Activated CD4-positive, alpha-beta T cell treated with anti-CD3 and anti-CD28 coated beads, Interleukin-2, amount 50 U/mL, for 4 hours (primary cell): ENCODE results near the gene RNU6-1.

Experiments
- DNase-seq, 2 experiments: peaks; one replicate each; pipeline ENCODE4 v3.0.0-alpha.2; 2020

The RNU6-1 gene

GRCh38 chr15:67820122-67820991, 19.5 kb downstream of the RNU6-1 start:
- DNase-seq, result no peak

- no peak for DNase-seq
These were observed 20.2 kb downstream of the RNU6-1 start for GRCh38 chr15:67819636-67820035.

- DNase-seq, result no peak
These were observed 21.4 kb downstream of the RNU6-1 start for GRCh38 chr15:67818464-67818863.

- DNase-seq, result no peak
These were observed 23.2 kb downstream of the RNU6-1 start for GRCh38 chr15:67816668-67817067.

- no peak for DNase-seq
These were observed 24.7 kb downstream of the RNU6-1 start for GRCh38 chr15:67815036-67815592.

GRCh38 chr15:67813104-67813634, 26.7 kb downstream of the RNU6-1 start:
- DNase-seq, result no peak

- DNase-seq, result no peak
These were observed 27.6 kb downstream of the RNU6-1 start for GRCh38 chr15:67812241-67812644.

GRCh38 chr15:67809866-67810265, 30.0 kb downstream of the RNU6-1 start:
- no peak for DNase-seq

GRCh38 chr15:67809441-67809840, 30.4 kb downstream of the RNU6-1 start:
- DNase-seq, result no peak

GRCh38 chr15:67808821-67809220, 31.0 kb downstream of the RNU6-1 start:
- DNase-seq, result no peak

GRCh38 chr15:67807836-67808235, 32.0 kb downstream of the RNU6-1 start:
- no peak for DNase-seq

GRCh38 chr15:67807141-67807540, 32.7 kb downstream of the RNU6-1 start:
- DNase-seq, result no peak

GRCh38 chr15:67806536-67806935, 33.3 kb downstream of the RNU6-1 start:
- no peak for DNase-seq

GRCh38 chr15:67805666-67806516, 34.0 kb downstream of the RNU6-1 start:
- no peak for DNase-seq

GRCh38 chr15:67805008-67805665, 34.7 kb downstream of the RNU6-1 start:
- DNase-seq, result no peak

- DNase-seq, result no peak
These were observed 35.6 kb downstream of the RNU6-1 start for GRCh38 chr15:67803996-67804843.

- no peak for DNase-seq
These were observed 36.5 kb downstream of the RNU6-1 start for GRCh38 chr15:67803299-67803698.

GRCh38 chr15:67801926-67802914, 37.6 kb downstream of the RNU6-1 start:
- DNase-seq, result no peak

- DNase-seq, result no peak
These were observed 38.7 kb downstream of the RNU6-1 start for GRCh38 chr15:67801142-67801541.

- no peak for DNase-seq
These were observed 40.0 kb downstream of the RNU6-1 start for GRCh38 chr15:67799801-67800205.
